Spleen (tissue), 11 donors: Measurements from ENCODE around the gene RANBP3. TPM values are rescaled to one million over a fixed set of nuclear protein-coding genes. Genes with fewer than 3 reads are reported as not detected.

Experiments
- DNase-seq: peaks from one replicate; pipeline ENCODE4 v3.0.0-alpha.2; 2020
- H3K27ac ChIP-seq, 8 donors: fragments of 200-600 bp; sonication (generic) in 7 of 8; 1 replicate in 4 of 8; 2 replicates in 4 of 8; pipeline versions ENCODE4 v1.5.0 to v1.8.0; 2016 to 2021; ENCODE audit warnings: inconsistent platforms in 4 of 8, mild to moderate bottlenecking in 4 of 8, moderate library complexity in 1 of 8
- H3K27me3 ChIP-seq, 7 donors: fragments of 200-600 bp; sonication (generic) in 6 of 7; replicated peaks in 1 of 7; 1 replicate in 4 of 7; 2 replicates in 3 of 7; pipeline versions ENCODE4 v1.5.0 to v1.8.0; 2016 to 2021; ENCODE audit warnings: inconsistent platforms in 3 of 7, mild to moderate bottlenecking in 1 of 7
- H3K36me3 ChIP-seq, 6 donors: fragments of 200-600 bp; sonication (generic) in 5 of 6; 1 replicate in 4 of 6; 2 replicates in 2 of 6; pipeline versions ENCODE4 v1.5.0 to v1.8.0; 2016 to 2021; ENCODE audit warnings: inconsistent platforms in 2 of 6
- H3K4me1 ChIP-seq, 6 donors: fragments of 200-600 bp; sonication (generic) in 5 of 6; 1 replicate in 3 of 6; 2 replicates in 3 of 6; pipeline versions ENCODE4 v1.5.0 to v1.8.0; 2016 to 2021; ENCODE audit warnings: inconsistent platforms in 3 of 6
- H3K4me3 ChIP-seq, 8 donors: fragments of 200-600 bp; sonication (generic) in 7 of 8; 1 replicate in 4 of 8; 2 replicates in 4 of 8; pipeline versions ENCODE4 v1.5.0 to v1.8.0; 2016 to 2021; ENCODE audit warnings: inconsistent platforms in 4 of 8, mild to moderate bottlenecking in 4 of 8, moderate library complexity in 2 of 8
- H3K9me3 ChIP-seq, 8 donors: fragments of 200-600 bp; sonication (generic) in 7 of 8; 1 replicate in 4 of 8; 2 replicates in 4 of 8; pipeline versions ENCODE4 v1.5.0 to v1.8.0; 2016 to 2021; ENCODE audit warnings: inconsistent platforms in 4 of 8
- CTCF ChIP-seq, 11 experiments: fragments of 200-600 bp in 7 of 11; fragments of 450-650 bp in 4 of 11; sonication (generic) in 4 of 11; IDR thresholded peaks in 8 of 11; conservative IDR thresholded peaks in 3 of 11; 1 replicate in 7 of 11; 2 replicates in 4 of 11; pipeline versions ENCODE4 v1.4.0 to v1.8.0; 2016 to 2021; ENCODE audit warnings: antibody characterized with exemption in 11 of 11, inconsistent platforms in 4 of 11, mild to moderate bottlenecking in 1 of 11
- POLR2A ChIP-seq, 3 donors: fragments of 450-650 bp; IDR thresholded peaks; one replicate each; pipeline ENCODE4 v1.5.1; 2017; ENCODE audit warnings: antibody characterized with exemption in 3 of 3, mild to moderate bottlenecking in 1 of 3
- POLR2AphosphoS5 ChIP-seq, 3 donors: sonication (generic); formaldehyde crosslinking; IDR thresholded peaks; one replicate each; pipeline ENCODE4 v1.5.1; 2017; ENCODE audit warnings: antibody characterized with exemption in 3 of 3
- WGBS, 5 donors: extraction: QIAGEN DNeasy Blood & Tissue Kit in 3 of 5; methylation state at CpG; one replicate each; pipeline versions ENCODE4 v1.1.5 to v1.1.7; 2013 to 2018; 5-methylcytosine and 5-hydroxymethylcytosine counted together
- intact Hi-C: fragments of 100-400 bp; cut with DNase I; formaldehyde crosslinking; loops from one replicate; pipeline ENCODE4 v1.15.0; 2023; ENCODE audit warnings: low total_unique reads
- polyA plus RNA-seq, 3 donors: library from polyadenylated mRNA; stranded (reverse); fragments of 200-250 nt; gene quantifications; one replicate each; pipeline ENCODE4 v1.2.1, GENCODE V29; 2013
- total RNA-seq, 7 donors: library from RNA; depleted of rRNA in 3 of 7; stranded (reverse); fragments of >200 nt in 3 of 7; fragmentation: NEBNext Ultra II Directional in 4 of 7; extraction: Animal tissue kit (Norgen Biotek cat#: 25700) in 4 of 7; gene quantifications; one replicate each; pipeline versions ENCODE4 v1.1.0 to v1.2.1, GENCODE V29; 2016 to 2021
- donor health status: healthy with polysubstance abuse.
- donor health status: DM: no; HTN: no; CAD: no; lungs with moderate emphysema.
- donor health status: DM: no; HTN: no; CAD: no.
- donor health status: Bipolar disorder and iron deficiency.
- donor health status: healthy.
- donor health status: DM: no; HTN: no; CAD: no.
- donor health status: DM: yes; HTN: yes; CAD: no.

Gene RANBP3
- total and polyA plus RNA-seq, 10 donors: 27.5 to 92.9 (median 69.8) TPM

GRCh38 chr19:5995606-5996005 is 17.7 kb upstream of the RANBP3 start:
- TF ChIP-seq POLR2AphosphoS5 (IDR thresholded peaks at IDR 0.05) (no peak), POLR2A (IDR thresholded peaks at IDR 0.05) (no peak), CTCF (IDR thresholded peaks at IDR 0.05 in 8 of 11, conservative IDR thresholded peaks at IDR 0.05 in 3 of 11) (no peak)
- WGBS, 5 donors: 86 to 97% (median 93%) methylated on average over 13 to 16 of the region's 16 CpGs
- no peak for DNase-seq
- Histone ChIP-seq H3K4me3 (no peak overlapping the region), H3K27ac (no peak overlapping the region), H3K4me1 (peaks cover 4 to 26% (median 17%) of the 10 kb centered on the region in 6 donors), H3K9me3 (peaks cover 0 to 9% (median 6%) of the 10 kb centered on the region in 8 donors), H3K27me3 (no peaks in the 10 kb centered on the region), H3K36me3 (peaks cover 0 to 64% (median 0%) of the 10 kb centered on the region in 6 donors)
- intact Hi-C loops: no loop called here

- H3K4me3 ChIP-seq: no peak overlapping the region
- H3K9me3 ChIP-seq: no peaks in the 10 kb centered on the region
- TF ChIP-seq POLR2A (IDR thresholded peaks at IDR 0.05): no peak
- H3K4me1 ChIP-seq: peaks cover 4 to 26% (median 17%) of the 10 kb centered on the region in 6 donors
- intact Hi-C loops: no loop called here
- H3K27ac ChIP-seq: peak overlapping the region in 7 of 8 donors; percentile 36 to 76 (median 66)
- peaks cover 0 to 53% (median 0%) of the 10 kb centered on the region in 6 donors for H3K36me3 ChIP-seq
- H3K27me3 ChIP-seq: no peaks in the 10 kb centered on the region
- WGBS, 5 donors: 90 to 96% (median 93%) methylated on average over 23 to 29 of the region's 29 CpGs
- no peak for DNase-seq
Measured at GRCh38 chr19:5994405-5995165, 16.6 kb upstream of the RANBP3 start.

GRCh38 chr19:5993648-5994358 is 15.9 kb upstream of the RANBP3 start:
- Histone ChIP-seq H3K9me3 (no peaks in the 10 kb centered on the region), H3K4me3 (peak overlapping the region in 2 of 8 donors; percentile 19 to 21), H3K4me1 (peaks cover 4 to 26% (median 17%) of the 10 kb centered on the region in 6 donors), H3K36me3 (peaks cover 0 to 46% (median 0%) of the 10 kb centered on the region in 6 donors), H3K27me3 (no peaks in the 10 kb centered on the region), H3K27ac (peak overlapping the region in 7 of 8 donors; percentile 36 to 76 (median 66))
- peak; percentile 85 for DNase-seq
- intact Hi-C loops: no loop called here
- peak; percentile 72 to 83 (median 78) for TF ChIP-seq POLR2AphosphoS5 (IDR thresholded peaks at IDR 0.05)
- no peak for TF ChIP-seq CTCF (IDR thresholded peaks at IDR 0.05 in 8 of 11, conservative IDR thresholded peaks at IDR 0.05 in 3 of 11)
- TF ChIP-seq POLR2A (IDR thresholded peaks at IDR 0.05): no peak
- 49 to 58% (median 57%) methylated on average over 30 of the region's 30 CpGs for WGBS, 5 donors

- TF ChIP-seq POLR2AphosphoS5 (IDR thresholded peaks at IDR 0.05) (no peak), CTCF (IDR thresholded peaks at IDR 0.05 in 8 of 11, conservative IDR thresholded peaks at IDR 0.05 in 3 of 11) (no peak), POLR2A (IDR thresholded peaks at IDR 0.05) (no peak)
- H3K27me3 ChIP-seq: no peaks in the 10 kb centered on the region
- H3K27ac ChIP-seq: peak overlapping the region in 5 of 8 donors; percentile 63 to 76 (median 75)
- intact Hi-C loops: no loop called here
- 73 to 85% (median 74%) methylated on average over 13 of the region's 13 CpGs for WGBS, 5 donors
- H3K36me3 ChIP-seq: peaks cover 0 to 40% (median 0%) of the 10 kb centered on the region in 6 donors
- peaks cover 4 to 26% (median 17%) of the 10 kb centered on the region in 6 donors for H3K4me1 ChIP-seq
- DNase-seq: no peak
- no peaks in the 10 kb centered on the region for H3K9me3 ChIP-seq
- H3K4me3 ChIP-seq: no peak overlapping the region
Measured at GRCh38 chr19:5993201-5993600, 15.3 kb upstream of the RANBP3 start.
